GM18502 (cell line): Measurements from ENCODE around the gene ENKD1.

Experiments used
- ATAC-seq: cut with Tn5 transposase; IDR thresholded peaks from one replicate; pipeline ENCODE4 v1.9.1; 2021; ENCODE audit warnings: mild to moderate bottlenecking; ENCODE audit not compliant: unreplicated experiment, poor library complexity

ENKD1 gene

DNA sequence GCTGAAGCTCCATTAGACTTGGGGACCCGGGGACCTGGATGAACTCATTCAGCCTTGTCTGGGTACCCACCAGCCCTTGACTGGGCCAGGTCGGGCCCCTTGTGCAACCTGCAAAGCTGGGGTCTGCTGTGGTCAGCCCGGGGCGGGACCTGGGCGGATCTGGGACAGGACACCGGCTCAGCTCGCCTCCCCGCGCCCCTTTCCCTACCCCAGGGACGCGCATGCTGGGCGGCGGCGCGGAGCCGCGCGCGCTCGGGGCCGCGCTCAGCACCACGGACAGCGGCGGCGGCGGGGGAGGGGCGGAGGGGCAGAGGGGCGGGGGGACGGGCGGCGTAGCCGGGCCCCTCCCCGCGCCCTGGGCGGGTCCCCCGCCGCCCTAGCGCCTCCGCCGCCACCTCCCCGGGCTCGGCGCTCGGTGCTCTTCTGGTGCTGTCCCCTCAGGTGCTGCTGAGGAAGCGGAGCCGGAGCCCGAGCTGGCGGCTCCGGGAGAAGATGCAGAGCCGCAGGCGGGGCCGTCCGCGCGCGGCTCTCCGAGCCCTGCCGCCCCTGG, 13.9 kb downstream of the ENKD1 start:
- ATAC-seq, result no peak

- no peak for ATAC-seq
Observed at GRCh38 chr16:67651847-67652246, 14.7 kb downstream of the ENKD1 start.

GRCh38 chr16:67651039-67651438, 15.5 kb downstream of the ENKD1 start:
- ATAC-seq, result no peak

DNA sequence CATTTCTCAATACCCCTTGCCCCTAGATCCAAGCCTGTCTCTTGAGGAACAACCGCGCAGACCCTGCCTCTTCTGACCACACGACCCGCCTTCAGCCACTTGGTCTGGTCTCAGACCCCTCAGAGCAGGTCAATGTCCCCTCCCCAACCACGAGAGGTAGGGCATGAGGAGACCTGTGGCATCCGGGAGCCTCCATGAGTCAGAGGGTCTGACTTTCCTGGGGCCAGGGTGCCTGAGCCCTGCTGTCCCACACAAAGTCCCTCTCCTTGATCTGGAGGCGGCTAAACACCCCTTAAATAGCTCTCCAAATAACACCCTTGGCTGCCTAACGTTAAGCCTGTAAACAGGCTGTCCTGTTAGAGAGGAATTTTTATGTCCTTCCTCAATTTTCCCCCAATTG, 16.5 kb downstream of the ENKD1 start:
- ATAC-seq, result no peak

DNA sequence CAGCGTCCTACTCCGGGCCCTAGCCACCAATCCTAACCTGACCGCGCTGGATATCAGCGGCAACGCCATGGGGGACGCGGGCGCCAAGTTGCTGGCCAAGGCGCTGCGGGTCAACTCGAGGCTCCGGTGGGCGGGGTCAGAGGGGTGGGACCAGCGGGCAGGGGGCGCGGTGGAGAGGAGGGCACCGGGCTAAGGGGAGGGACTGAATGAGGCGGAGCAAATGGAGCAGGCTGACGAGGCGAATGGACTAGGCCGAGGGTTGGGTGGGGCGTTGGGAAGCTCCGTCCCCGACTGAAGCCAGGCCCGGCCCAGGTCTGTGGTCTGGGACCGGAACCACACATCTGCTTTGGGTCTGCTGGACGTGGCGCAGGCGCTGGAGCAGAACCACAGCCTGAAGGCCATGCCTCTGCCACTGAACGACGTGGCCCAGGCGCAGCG, 17.0 kb downstream of the ENKD1 start:
- no peak for ATAC-seq

GRCh38 chr16:67648764-67649407, 17.7 kb downstream of the ENKD1 start:
- no peak for ATAC-seq

DNA sequence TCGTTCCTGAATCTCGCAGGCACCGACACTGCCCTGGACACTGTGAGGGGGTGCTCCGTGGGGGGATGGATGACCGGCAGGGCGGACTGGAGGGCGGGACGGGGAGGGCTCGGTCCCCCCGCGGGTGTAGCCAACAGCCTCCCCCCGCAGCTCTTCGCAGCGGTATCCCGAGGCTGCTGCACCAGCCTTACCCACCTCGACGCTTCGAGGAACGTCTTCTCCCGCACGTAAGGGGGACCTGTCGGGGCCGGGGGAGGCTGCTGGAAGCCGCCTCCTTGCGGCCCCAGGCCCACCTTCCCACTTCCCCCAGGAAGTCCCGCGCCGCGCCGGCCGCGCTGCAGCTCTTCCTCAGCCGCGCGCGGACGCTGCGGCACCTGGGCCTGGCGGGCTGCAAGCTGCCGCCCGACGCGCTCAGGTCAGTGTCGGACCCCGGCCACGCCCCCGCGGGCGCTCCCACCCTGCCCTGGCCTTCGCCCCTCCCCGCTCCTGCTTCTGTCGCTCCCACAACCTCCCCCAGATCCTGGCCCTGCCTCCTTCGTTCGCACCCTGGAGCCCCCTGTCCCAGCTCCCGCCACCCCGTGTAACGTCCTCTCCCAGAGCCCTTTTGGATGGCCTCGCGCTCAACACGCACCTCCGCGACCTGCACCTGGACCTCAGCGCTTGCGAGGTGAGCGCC, 18.3 kb downstream of the ENKD1 start:
- ATAC-seq, result no peak

- ATAC-seq, result no peak
Observed at GRCh38 chr16:67647681-67648080, 18.9 kb downstream of the ENKD1 start.

- no peak for ATAC-seq
Observed at GRCh38 chr16:67647111-67647651, 19.4 kb downstream of the ENKD1 start.

GRCh38 chr16:67645397-67646121, 21.0 kb downstream of the ENKD1 start:
- no peak for ATAC-seq

- ATAC-seq, result no peak
Observed at GRCh38 chr16:67644038-67644437, 22.5 kb downstream of the ENKD1 start.

DNA sequence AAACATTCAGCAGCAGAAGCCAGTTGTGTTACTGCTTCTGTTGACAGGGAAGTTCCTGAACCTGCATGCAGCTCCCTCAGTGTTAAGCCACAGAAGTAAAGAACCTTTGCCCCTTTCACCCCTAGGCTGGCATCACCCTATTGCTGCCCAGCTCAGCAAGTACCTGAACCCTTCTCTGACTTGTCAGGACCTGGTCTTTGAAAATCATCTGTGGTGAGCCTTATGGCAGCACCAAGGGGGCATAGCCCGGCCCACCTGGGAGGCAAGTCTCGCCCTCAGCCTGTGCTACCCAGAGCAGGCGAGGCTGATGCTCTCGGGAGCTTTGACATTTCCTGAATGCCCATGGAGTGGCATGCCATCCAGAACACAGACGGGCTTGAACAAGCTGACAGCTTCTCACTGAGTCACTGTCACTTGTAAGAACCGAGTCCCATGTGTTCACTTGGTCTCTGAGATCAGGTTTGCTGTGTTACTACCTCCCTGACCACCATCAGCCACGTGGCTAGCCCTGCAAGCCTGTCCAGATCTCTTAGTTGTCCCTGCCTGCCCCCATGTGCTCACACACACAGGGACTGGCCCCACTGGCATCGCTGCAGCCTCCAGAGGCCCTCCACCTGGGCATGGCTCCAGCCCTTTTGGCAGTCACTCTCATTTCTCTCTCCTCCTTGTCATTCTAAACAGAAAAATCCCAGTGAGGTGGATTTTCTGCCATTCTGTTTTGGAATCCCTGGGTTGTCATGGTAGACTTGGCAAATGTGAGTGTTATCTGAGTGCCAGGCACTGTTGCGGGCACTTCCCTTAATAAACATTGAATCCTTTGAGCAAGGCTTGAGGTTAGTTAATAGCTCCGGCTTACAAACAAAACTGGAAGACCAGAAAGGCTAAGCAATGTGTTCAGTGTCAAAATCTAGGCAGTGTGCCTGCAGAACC, 24.5 kb downstream of the ENKD1 start:
- ATAC-seq, result no peak

DNA sequence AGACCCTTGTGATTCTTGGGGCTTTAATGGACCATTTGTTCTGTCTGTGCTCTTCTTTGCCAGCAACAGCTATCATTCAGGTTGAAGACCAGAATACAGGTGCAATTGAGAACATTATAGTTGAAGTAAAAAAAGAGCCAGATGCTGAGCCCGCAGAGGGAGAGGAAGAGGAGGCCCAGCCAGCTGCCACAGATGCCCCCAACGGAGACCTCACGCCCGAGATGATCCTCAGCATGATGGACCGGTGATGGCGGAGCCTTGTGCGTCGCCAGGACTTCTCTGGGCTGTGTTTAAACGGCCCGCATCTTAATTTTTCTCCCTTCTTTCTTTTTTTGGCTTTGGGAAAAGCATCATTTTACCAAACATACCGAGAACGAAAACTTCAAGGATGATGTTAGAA, 28.9 kb downstream of the ENKD1 start:
- ATAC-seq, result no peak

GRCh38 chr16:67636713-67637112, 29.8 kb downstream of the ENKD1 start:
- ATAC-seq, result no peak

- ATAC-seq, result no peak
Observed at GRCh38 chr16:67632415-67633172, 34.0 kb downstream of the ENKD1 start.

- ATAC-seq, result no peak
Observed at GRCh38 chr16:67628216-67628615, 38.3 kb downstream of the ENKD1 start.

DNA sequence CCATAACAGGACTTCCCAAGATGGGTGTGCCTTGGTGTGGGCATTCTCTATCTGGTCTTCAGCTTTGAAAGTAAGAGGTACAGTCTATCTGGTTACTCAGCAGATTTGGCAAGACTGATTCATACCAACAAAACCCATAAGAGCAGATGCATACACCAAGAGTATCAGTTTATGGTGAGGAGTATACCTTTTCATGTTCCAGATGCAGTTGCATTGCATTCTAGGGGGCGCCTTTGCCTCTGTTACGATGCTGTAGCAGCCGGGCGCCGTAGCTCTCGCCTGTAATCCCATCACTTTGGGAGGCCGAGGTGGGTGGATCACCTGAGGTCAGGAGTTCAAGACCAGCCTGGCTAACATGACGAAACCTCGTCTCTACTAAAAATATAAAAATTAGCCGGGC, 52.7 kb downstream of the ENKD1 start:
- no peak for ATAC-seq
